Thyroid gland (tissue), 4 donors: ENCODE results near the gene KREMEN2. TPM values are rescaled to one million over a fixed set of nuclear protein-coding genes. Genes with fewer than 3 reads are reported as not detected.
A peak's percentile ranks its signal among the peaks of the same experiment; 100 is the strongest.

Experiments
- DNase-seq, 2 donors: peaks; one replicate each; pipeline ENCODE4 v3.0.0-alpha.2; 2019
- H3K27ac ChIP-seq, 3 donors: fragments of 200-600 bp; sonication (generic); 1 replicate in 2 of 3; 2 replicates in 1 of 3; pipeline ENCODE4 v1.5.1; 2016 to 2019; ENCODE audit warnings: mild to moderate bottlenecking in 1 of 3, moderate library complexity in 1 of 3
- H3K27me3 ChIP-seq: fragments of 200-600 bp; sonication (generic); one replicate; pipeline ENCODE4 v1.5.1; 2019
- H3K36me3 ChIP-seq, 2 donors: fragments of 200-600 bp; sonication (generic); one replicate each; pipeline ENCODE4 v1.5.1; 2016 to 2019
- H3K4me1 ChIP-seq, 2 donors: fragments of 200-600 bp; sonication (generic); one replicate each; pipeline ENCODE4 v1.5.1; 2017 to 2019
- H3K4me3 ChIP-seq, 3 donors: fragments of 200-600 bp; sonication (generic); replicated peaks in 1 of 3; 1 replicate in 2 of 3; 2 replicates in 1 of 3; pipeline ENCODE4 v1.5.1; 2016; ENCODE audit warnings: mild to moderate bottlenecking in 1 of 3
- H3K9me3 ChIP-seq: fragments of 200-600 bp; sonication (generic); one replicate; pipeline ENCODE4 v1.5.1; 2017
- POLR2A ChIP-seq, 2 donors: fragments of 450-650 bp; IDR thresholded peaks; one replicate each; pipeline ENCODE4 v1.6.1; 2017; ENCODE audit warnings: antibody characterized with exemption in 2 of 2, mild to moderate bottlenecking in 2 of 2, moderate library complexity in 1 of 2
- WGBS, 2 donors: methylation state at CpG; one replicate each; pipeline ENCODE4 v1.1.5; 2017; 5-methylcytosine and 5-hydroxymethylcytosine counted together
- intact Hi-C: fragments of 100-400 bp; cut with DNase I; formaldehyde crosslinking; loops from one replicate; pipeline ENCODE4 v1.15.1; 2023
- total RNA-seq, 4 donors: library from RNA; depleted of rRNA; stranded (reverse); fragments of >200 nt; gene quantifications; one replicate each; pipeline ENCODE4 v1.2.3, GENCODE V29; 2016
- TF ChIP-seq, protein P1 (sequence below), 6 experiments: fragments of 200-600 bp in 3 of 6; fragments of 450-650 bp in 3 of 6; sonication (generic) in 3 of 6; IDR thresholded peaks; one replicate each; pipeline ENCODE4 v1.5.1; 2016 to 2019; ENCODE audit warnings: antibody characterized with exemption in 6 of 6, mild to moderate bottlenecking in 2 of 6, inconsistent platforms in 1 of 6, moderate library complexity in 1 of 6

KREMEN2 gene
- total RNA-seq, 4 donors from 2014 or later: not detected

DNA sequence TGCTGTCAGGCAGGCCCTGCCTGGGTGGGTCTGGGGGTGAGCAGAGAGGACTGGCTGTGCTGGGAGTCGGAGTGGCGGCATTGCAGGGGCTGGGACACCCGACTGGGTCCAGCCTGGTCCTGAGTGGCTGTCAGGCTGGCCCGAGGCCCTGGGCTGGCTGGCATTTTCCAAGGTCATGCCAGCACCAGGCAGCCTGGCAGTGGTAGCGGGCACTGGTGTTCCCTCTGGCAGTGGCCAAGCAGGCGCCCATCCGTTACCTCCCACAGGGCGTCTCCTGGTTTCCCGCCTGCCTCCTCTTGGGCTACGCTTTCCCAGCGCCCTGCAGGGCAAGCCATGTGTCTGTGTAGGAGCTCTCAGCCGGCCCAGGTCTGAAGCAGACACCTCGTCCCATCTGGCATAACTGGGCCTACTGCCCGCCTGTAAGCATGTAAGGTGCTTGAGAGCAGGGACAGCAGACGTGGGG, 21.8 kb downstream of the KREMEN2 start:
- H3K4me1 ChIP-seq: peaks cover 3 to 10% of the 10 kb centered on the region in 2 donors
- 82 to 85% methylated on average over 3 to 7 of the region's 15 CpGs for WGBS, 2 donors
- H3K9me3 ChIP-seq: no peaks in the 10 kb centered on the region
- peak; percentile 60 to 81 for DNase-seq
- no peaks in the 10 kb centered on the region for H3K36me3 ChIP-seq
- H3K27ac ChIP-seq: peak overlapping the region in 1 of 3 donors; percentile 47
- H3K4me3 ChIP-seq: no peak overlapping the region
- no peaks in the 10 kb centered on the region for H3K27me3 ChIP-seq
- intact Hi-C loops: no loop called here
- TF ChIP-seq, protein P1, sequence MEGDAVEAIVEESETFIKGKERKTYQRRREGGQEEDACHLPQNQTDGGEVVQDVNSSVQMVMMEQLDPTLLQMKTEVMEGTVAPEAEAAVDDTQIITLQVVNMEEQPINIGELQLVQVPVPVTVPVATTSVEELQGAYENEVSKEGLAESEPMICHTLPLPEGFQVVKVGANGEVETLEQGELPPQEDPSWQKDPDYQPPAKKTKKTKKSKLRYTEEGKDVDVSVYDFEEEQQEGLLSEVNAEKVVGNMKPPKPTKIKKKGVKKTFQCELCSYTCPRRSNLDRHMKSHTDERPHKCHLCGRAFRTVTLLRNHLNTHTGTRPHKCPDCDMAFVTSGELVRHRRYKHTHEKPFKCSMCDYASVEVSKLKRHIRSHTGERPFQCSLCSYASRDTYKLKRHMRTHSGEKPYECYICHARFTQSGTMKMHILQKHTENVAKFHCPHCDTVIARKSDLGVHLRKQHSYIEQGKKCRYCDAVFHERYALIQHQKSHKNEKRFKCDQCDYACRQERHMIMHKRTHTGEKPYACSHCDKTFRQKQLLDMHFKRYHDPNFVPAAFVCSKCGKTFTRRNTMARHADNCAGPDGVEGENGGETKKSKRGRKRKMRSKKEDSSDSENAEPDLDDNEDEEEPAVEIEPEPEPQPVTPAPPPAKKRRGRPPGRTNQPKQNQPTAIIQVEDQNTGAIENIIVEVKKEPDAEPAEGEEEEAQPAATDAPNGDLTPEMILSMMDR (IDR thresholded peaks at IDR 0.05): no peak
- TF ChIP-seq POLR2A (IDR thresholded peaks at IDR 0.05): no peak

DNA sequence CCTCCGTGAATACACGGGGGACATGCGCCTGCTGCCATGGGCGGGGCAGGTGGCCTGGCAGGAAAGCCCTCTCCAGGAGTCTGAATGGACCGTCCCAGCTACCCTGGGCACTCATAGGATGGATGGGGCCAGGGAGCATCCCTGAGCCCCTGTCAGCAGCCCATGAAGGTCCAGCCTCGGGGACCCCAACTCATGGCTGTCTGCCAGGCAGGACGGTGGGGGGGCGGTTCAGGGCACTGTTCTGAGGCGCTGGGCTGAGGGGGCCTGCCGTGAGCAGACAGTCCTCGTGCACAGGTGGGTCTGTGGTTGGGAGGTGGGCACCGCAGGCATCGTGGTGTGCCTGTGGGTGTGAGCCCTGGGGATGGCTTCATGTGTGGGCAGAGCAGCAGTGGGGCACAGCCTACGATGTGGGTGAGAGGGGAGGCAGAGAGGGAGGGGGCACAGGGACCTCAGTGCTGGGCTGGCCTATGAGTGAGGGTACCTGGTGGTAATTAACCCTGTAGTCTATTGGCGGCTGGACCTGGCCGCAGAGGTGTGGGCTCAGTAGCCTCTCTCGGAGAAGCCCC, 22.6 kb downstream of the KREMEN2 start:
- TF ChIP-seq POLR2A (IDR thresholded peaks at IDR 0.05): no peak
- TF ChIP-seq, protein P1 (IDR thresholded peaks at IDR 0.05): no peak
- no peak for DNase-seq
- Histone ChIP-seq H3K4me1 (peaks cover 3 to 10% of the 10 kb centered on the region in 2 donors), H3K27ac (no peak overlapping the region), H3K27me3 (no peaks in the 10 kb centered on the region), H3K4me3 (no peak overlapping the region), H3K36me3 (no peaks in the 10 kb centered on the region), H3K9me3 (no peaks in the 10 kb centered on the region)
- WGBS, 2 donors: 77 to 78% methylated on average over 12 of the region's 17 CpGs
- intact Hi-C loops: no loop called here

DNA sequence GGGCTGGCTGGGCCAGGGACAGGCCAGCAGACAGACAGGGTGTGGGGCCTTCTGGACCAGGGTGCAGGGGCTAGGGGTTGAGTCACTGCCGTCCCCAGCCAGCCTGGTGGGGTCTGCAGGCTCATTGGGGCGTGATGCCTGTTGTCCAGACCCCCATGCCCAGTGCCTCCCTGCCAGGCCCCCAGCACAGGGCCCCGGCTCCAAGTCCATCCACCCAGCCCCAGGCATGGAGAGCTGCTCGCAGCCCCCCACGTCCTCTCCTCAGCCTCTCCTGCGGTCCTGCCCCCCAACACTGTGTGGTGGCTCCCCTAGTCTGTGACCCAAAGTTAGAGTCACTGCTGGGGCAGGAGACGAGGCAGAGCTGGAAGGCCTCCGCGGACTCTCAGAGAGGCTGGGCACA, 23.2 kb downstream of the KREMEN2 start:
- intact Hi-C loops: no loop called here
- peaks cover 3 to 10% of the 10 kb centered on the region in 2 donors for H3K4me1 ChIP-seq
- no peak for TF ChIP-seq POLR2A (IDR thresholded peaks at IDR 0.05)
- TF ChIP-seq, protein P1 (IDR thresholded peaks at IDR 0.05): no peak
- no peak for DNase-seq
- no peak overlapping the region for H3K4me3 ChIP-seq
- no peaks in the 10 kb centered on the region for H3K36me3 ChIP-seq
- WGBS, 2 donors: 88 to 89% methylated on average over 7 to 8 of the region's 9 CpGs
- no peaks in the 10 kb centered on the region for H3K9me3 ChIP-seq
- no peaks in the 10 kb centered on the region for H3K27me3 ChIP-seq
- H3K27ac ChIP-seq: no peak overlapping the region

DNA sequence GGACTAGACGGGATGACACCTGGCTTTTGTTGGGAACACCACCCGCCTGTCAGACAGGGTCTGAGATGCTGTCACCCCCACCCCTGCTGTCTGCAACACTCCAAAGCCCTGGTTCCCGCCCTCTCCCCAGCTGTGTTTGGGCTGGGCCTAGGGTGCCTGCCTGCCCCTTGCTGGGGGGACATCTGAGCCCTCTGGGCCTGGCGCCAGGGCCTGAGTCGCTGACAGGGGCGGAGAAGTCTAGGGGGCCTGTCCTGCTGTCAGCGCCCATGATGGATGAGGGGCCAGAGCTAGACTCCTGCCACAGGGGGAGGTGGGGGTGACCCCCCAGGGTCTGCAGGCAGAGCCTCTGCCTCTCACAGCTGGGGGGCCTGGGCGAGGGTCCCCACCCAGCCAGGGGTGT, 23.8 kb downstream of the KREMEN2 start:
- Histone ChIP-seq H3K9me3 (no peaks in the 10 kb centered on the region), H3K27me3 (no peaks in the 10 kb centered on the region), H3K36me3 (no peaks in the 10 kb centered on the region), H3K4me3 (no peak overlapping the region), H3K27ac (no peak overlapping the region), H3K4me1 (peaks cover 3 to 10% of the 10 kb centered on the region in 2 donors)
- no peak for DNase-seq
- TF ChIP-seq, protein P1 (IDR thresholded peaks at IDR 0.05): no peak
- TF ChIP-seq POLR2A (IDR thresholded peaks at IDR 0.05): no peak
- intact Hi-C loops: no loop called here
- WGBS, 2 donors: 73 to 75% methylated on average over 3 to 8 of the region's 8 CpGs

DNA sequence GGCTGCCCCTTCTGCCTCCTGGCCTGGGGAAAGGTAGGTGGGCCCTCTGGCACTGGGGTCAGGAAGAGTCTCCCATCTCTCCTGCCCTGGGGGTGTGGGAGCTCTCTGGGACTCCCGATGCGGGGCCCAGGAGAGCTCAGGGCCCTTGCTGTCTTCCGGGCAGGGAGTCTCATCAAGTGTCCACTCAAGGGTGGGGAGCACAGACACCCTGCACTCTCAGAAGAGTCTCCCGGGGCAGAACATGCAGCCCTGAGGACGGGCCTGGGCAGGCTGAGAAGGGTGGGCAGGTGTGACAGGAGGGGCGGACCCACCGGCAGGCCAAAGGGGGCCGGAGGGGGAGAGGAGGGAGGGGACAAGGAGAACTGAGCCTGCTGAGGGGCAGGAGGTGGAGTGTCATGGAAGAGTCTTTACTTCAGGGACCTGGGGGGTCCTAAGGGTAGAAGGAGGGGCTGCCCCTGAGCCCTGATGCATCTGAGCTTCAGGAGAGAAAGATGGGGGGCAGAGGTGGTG, 24.6 kb downstream of the KREMEN2 start:
- H3K27ac ChIP-seq: no peak overlapping the region
- intact Hi-C loops: no loop called here
- H3K4me1 ChIP-seq: peaks cover 3 to 5% of the 10 kb centered on the region in 2 donors
- H3K36me3 ChIP-seq: no peaks in the 10 kb centered on the region
- WGBS, 2 donors: 40% methylated on average over 5 of the region's 8 CpGs
- DNase-seq: no peak
- no peak for TF ChIP-seq POLR2A (IDR thresholded peaks at IDR 0.05)
- TF ChIP-seq, protein P1 (IDR thresholded peaks at IDR 0.05): no peak
- no peaks in the 10 kb centered on the region for H3K9me3 ChIP-seq
- no peak overlapping the region for H3K4me3 ChIP-seq
- no peaks in the 10 kb centered on the region for H3K27me3 ChIP-seq
